CD4-positive, alpha-beta T cell treated with Interleukin-17A for 4 hours (primary cell): ENCODE data around the gene GP5.
A peak's percentile ranks its signal among the peaks of the same experiment; 100 is the strongest.

ENCODE experiments used
- DNase-seq: peaks from one replicate; pipeline ENCODE4 v3.0.0-alpha.2; 2020; ENCODE audit warnings: mixed read lengths

GP5 gene

DNA sequence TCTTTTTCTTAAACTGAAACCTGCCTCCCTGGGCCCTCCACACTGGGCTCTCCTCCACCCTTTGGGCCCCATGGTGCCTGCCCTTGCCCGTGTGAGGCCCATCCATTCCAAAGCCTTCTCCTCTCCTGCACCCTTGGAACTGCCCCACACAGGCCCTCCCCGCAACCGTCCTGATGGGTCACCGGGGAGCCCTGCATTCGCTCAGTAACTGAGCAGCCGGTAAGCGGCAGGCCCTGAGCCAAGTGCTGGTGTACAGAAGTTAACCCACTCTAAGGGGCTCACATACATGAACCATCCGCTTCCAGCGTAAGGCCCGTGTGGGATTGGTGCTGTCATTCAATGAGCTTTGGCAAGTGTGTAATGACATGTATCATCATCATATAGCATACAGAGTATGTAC, 24.1 kb downstream of the GP5 start:
- no peak for DNase-seq

DNA sequence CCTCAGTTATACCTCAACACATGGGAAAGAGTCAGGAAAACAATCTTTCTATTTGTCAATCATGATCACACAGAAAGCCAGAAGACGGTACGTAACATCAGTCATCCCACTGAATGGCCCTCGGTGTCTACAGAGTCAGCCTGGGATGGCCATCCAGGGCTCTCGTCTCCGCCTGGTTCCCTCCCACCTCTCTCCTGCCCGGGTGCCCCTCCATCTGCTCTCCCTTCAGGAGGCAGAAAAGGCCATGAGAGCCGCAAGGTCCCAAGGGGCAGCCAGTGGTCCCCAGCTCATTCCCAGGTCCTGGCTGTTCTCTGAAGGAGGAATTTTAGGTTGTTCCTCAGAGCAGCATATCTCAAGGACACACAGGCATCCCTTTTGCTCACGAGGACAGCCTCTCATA, 25.2 kb downstream of the GP5 start:
- no peak for DNase-seq

DNA sequence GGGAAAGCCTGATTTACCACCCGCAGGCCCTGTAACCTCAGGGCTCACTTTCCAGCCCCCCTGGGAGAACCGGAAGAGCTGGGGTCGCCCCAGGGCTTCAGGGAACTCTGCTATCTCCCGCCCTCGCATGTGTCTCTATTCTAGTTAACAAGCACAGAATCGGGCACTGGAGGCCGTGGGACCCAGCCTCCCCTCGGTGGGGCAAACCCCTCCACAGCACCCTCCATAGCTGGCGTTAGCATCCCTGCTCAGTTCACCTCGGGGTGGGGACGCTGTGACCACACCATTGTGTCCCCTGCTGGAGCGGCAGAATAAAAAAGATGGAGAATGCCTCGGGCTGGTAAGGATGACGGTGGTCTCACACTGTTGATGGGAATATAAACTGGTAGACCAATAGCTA, 26.0 kb downstream of the GP5 start:
- DNase-seq, result no peak

DNA sequence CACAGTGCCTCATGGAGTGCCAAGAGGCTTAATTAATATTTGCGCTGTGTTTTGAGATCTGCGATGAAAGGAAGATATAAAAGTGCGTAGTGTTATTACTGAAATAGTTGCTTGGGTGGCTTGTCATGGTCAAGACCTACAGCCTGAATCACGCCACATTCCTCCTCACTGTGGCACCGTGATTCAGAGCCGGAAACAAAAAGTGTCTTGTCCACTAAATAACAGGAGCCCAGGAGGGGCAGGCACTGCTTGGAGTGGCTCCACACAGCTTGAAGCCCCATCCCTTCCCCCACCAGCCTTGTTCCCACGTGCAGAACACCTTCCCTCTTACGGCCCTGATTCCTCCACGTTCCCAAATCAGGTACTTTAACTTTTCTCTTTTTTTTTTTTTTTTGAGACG, 28.3 kb downstream of the GP5 start:
- no peak for DNase-seq

DNA sequence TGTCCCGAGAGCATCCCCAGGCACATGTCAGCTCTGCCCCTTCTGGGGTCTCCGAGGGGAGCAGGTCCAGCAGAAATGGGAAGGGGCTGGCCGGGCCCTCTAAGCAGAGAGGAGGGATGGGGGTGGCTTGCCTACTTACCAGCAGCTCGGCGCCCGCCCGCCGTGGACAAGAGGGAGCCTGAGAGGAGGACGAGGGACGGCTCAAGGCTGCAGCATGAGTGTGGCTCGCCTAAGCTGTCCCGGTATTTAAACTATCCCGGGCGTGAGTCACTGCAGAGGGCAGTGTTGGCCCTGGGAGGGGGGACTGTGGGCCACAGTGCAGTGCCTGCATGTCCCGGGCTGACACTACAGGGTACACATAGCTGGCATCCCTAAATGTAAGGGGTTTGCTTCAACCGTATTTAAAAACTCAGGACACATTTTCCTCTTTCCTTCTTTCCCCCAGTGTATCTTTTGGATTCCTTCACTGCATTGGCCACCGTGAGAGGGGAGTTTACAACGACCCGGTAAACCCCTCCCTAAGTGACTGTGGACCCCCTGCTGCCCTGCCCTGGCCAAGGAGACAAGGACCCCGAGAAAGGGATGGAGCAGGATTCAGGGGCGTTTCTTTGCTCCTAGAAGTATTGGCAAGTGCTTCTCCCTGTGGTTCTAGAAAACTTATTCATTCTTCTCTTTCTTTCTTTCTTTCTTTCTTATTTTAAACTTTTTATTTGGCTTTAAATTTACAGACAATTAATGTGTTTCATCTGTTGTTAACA, 29.4 kb downstream of the GP5 start, which contains the start of gene LRRC15:
Gene LRRC15, minus strand, starts transcription at position 222 of the 758 bp plus-strand sequence. CDS start 8,700 bp downstream, outside the sequence.
- DNase-seq, result peak; percentile 13

DNA sequence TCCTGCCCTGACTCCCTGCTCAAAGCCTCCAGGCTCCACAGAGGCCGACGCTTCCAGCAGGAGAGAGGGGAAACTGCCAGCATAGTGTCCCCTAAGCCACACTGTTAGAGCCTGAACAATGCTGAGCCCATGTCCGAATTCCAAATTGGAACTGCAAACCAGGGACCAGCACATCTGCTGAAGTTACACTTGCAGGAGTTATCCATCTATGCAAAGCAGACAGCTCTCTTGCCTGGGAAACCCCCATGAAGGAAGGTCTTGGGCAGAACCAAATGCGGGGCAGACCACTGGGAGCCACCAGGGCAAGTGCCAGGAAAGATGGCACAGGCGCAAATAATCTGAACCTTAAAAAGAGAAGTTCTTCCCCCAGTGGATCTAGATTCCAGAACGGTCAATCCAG, 30.1 kb downstream of the GP5 start:
- DNase-seq, result no peak

DNA sequence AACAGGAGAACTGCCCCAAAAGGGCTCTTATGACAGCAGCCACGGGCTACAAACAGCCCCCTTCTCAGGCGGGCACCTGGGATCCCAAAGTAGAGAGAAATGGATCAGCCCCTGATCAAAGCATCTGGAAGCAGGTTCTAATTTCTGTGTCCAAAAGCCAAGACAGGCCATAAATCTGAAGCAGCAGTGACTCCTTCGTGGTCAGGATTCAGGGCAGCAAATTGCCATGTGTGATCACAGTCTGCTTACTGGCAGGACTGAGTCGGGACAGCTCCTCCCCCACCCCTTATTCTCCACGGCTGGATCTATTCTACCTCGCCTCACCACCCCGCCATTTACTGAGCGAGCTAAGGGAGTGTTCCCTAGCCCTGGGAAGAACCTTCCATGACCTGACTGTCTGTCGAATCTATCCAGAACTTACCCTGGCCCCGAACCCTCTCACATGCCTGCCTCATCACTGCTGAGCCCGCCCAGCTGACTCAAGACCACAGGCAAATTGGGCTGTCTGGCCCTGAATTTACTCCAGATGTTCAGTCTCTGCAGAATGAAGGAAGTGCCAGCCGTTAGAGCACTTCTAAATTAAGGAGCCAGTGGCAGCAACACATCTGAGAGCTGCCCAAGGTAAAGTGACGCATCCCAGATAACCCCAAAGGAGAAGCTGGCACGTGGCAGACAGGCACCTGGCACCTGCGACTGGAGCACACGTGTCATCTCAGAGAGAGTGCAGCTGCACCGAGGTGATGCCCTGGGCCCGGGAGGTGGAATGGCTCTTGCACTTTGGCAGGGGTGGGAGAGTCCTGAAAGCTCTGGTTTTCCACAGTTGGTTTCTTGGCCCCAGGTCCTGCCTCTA, 30.8 kb downstream of the GP5 start:
- no peak for DNase-seq

DNA sequence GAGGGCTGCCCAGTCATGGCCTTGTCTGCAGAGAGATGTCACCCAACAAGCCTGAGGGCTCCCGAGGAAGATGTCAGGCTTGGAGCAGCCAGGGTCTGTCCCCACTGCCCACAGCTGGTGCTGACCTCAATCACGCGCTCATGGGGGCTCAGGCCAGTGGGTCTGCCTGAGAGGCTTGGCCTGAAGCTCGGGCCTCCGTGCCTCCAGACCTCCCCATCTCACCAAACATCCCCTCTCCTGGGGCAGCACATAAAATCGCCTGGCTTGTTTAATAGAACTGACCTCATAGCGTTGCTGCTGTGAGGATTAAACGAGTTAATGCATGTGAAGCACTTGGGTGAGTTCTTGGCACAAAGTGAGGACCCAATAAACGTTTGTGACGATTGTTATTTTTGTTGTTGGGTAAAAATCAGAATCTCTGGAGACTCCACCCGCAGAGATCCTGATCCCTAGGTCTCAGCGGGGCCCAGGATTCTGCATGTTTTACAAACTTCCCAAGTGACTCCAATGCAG, 33.0 kb downstream of the GP5 start:
- DNase-seq, result no peak

DNA sequence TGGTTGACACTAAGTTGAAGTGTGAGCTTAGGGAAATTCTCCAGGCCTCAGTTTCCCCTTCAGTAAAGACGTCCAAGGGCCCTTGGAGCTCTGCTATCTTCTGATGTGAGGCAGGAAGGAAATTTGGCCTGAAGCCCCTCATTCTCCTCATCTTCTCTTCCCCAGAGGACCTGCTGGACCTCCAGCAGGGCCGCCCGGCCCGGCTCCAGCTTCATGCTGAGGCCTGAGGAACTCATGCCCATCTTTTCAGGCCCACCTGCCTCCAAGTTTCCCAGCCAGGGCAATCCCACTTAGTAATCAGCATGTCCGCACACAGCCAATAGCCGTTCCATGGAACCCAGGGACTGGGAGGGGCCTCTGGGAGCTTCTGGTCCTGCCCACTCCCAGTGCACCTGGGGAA, 33.5 kb downstream of the GP5 start:
- no peak for DNase-seq

DNA sequence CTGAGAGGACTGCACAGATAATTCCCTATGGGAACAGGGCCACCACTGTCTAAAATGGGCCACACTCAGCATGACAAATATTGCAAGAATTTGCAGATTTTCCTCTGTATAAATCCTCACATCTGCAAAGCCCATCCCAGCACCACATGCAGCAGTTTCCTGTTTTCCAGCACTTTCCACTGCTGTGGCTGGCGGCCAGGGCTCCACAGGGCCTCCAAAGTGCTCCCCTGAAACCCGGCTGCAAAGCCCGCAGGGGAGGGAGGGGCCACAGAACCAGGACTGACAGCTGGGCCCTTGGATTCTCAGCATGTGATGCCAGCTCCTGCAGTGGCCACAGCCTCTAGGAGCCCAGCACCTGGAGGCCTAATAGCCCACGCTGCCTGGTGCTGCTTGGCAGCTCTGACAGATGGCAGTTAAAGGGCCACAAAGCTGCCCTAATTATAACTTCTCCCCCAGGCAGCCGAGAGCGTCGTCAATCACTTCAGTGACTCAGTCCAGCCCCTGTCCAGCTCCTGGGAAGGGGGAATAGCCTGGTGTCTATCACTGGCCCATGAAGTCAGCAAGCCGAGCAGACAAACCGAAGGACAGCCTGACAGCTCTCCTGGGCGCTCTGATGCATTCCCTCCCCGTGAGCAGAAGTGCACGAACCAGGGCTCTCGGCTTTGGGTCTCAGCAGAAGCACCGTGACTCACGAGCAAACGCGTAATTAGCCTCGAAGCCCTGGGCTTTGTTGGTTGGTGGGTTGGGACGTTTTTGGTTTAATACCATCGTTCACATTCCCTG, 34.2 kb downstream of the GP5 start:
- DNase-seq, result no peak

DNA sequence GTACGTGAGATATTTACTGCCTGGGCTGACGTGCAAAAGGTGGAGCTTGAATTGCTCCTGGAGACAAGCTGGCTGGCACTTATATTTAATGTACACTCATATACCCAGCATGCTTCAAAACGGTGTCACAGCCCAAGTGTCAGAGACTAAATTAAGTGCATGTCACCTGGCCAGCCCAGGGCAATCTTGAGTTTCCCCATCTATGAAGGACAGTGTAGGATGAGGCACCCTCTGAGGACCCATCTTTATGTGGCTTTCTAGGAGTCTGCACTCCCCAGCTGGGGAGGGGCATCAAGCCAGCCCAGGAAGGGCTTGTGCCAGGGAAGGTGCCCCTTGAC, 34.8 kb downstream of the GP5 start:
- DNase-seq, result no peak

DNA sequence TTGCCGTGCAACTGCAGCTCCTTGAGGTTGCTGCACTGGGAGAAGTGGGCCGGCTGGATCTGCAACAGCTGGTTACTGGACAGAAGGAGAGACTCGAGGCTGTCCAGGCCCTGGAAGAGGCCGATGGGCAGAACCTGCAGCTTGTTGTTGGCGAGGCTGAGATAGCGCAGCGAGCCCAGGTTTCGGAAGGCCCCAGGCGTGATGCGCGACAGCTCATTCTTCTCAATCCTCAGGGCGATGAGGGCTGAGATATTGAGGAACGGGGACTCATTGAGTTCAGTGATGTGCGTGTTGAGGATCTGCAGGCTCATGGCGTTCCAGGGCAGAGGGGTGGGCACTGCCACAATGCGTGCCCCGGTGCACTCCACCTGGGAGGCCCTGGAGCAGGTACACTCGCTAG, 38.5 kb downstream of the GP5 start:
- DNase-seq, result no peak

DNA sequence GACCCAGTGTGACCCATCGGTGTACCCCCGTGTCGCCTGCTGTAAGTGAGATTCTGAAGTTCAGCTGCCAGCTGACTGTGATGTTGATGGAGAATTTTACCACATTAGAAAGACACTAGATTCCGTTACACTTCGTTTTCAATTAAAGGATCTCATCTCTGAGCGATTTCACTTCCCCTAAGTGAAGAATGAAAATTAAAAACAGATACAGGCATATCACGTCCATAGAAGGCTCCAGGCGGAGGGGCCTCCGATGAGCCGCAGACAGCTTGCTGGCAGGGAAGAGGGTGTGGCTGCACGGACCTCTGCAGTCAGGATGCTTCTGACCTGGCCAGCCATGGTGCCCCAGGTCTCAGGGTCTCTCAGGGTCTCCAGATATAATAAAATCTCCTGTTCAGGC, 41.4 kb downstream of the GP5 start:
- no peak for DNase-seq

DNA sequence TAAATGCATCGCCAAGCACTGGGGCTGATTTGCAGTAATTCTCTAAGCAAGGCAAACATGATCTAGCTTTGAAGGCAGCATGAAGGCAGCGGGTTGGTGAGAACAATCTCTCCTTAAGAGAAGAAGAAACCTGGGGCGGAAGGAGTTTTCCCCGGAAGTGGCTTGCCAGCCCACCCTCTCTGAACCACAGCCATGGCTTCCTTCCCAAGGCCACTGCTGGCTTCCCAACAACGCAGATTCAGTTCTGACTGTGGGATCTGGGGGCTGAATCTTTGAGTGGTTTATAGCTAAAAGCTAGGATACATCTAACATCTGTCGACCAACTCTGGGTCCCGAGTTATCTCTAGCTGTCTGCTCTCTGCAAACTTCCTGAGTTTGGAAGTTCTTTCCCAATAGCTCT, 43.7 kb downstream of the GP5 start:
- DNase-seq, result no peak

DNA sequence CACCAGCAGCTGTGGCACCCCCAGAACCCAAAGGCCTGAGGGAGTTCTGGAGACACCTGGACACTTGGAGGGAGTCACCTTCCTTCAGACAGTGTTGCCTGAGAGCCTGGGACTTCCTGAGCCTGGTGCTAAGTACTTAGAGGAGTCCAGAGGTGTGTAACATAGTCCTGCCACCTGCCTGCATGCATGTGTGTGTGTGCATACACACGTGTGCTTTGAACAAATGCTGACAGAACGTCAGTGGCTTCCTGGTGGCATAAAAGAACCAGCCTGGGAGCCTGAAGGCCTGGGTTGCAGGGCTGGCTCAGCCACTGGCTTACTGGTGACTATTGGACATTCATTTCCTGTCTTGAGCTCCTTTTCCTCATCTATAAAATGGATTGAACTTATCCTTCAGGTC, 44.8 kb downstream of the GP5 start:
- no peak for DNase-seq

DNA sequence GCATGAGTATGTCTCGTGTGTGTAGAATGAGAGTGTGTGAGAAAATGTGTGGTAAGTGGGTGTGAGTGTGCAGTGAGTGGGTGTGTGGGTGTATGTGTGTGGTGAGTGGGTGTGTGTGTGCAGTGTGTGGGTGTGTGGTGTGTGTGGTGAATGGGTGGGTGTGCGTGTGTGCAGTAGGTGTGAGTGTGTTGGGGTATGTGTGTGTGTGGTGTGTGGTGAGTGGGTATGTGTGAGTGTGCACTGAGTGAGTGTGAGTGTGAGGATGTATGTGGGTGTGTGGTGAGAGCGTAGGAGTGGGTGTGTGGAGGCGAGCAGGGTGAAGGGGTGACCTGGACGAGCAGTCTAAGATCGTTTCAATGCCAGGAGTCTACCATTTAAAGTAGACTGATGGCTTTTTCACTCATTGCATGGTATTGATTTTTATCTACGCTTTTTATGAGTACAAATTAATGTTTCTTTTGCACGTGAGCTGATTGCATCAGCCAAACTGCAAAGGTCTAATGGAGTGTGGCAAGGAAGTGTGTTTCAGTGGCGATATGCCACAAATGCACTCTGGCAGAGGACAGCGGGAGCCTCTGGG, 46.3 kb downstream of the GP5 start:
- no peak for DNase-seq

DNA sequence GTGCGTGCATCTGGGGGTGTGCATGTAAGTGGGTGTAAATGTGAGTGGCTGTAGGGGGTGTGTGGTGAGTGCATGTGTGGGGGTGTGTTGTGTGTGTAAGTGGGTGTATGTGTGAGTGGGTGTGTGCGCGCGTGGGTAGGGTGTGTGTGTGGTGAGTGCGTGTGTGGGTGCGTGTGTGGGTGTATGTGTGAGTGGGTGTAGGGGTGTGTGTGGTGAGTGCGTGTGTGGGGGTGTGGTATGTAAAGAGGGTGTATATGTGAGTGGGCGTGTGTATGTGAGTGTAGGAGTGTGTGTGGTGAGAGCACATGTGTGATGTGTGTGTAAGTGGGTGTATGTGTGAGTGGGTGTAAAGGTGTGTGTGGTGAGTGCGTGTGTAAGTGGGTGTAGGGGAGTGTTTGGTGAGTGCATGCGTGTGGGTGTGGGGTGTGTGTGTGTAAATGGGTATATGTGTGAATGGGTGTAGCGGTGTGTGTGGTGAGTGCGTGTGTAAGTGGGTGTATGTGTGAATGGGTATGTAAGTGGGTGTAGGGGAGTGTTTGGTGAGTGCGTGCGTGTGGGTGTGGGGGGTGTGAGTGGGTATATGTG, 47.0 kb downstream of the GP5 start:
- DNase-seq, result no peak

DNA sequence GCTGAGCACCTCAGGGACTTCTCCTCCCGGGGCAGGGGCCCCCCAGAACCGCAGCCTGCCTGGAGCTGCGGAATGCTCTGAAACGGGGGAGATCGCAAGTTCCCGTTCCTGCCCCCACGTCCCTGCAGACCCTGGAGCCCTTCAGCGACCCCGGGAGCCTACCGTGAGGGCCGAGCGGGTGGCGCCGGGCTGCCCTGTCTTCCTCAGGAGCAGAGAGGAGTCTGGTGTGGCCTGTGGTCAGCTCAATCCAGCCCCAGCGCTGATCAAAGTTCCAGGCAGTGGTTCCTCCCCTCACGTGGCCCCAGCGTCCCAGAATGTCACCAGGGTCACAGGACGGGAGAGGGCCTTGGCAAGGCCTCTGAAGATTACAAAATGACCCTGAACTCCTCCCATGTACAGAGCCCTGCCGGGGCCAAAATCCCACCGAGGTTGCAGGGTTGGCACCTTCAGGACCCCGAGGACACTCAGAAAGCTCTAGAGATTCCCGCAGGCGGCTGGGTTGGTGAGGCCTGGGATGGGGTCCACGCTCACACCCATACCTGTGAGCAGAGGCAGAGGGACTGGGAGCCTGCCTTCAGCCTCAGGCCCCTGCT, 47.9 kb downstream of the GP5 start, which contains the start of gene CPN2:
Gene CPN2, minus strand, starts transcription at position 249 of the 593 bp plus-strand sequence. CDS start 8,626 bp downstream, outside the sequence.
- no peak for DNase-seq

DNA sequence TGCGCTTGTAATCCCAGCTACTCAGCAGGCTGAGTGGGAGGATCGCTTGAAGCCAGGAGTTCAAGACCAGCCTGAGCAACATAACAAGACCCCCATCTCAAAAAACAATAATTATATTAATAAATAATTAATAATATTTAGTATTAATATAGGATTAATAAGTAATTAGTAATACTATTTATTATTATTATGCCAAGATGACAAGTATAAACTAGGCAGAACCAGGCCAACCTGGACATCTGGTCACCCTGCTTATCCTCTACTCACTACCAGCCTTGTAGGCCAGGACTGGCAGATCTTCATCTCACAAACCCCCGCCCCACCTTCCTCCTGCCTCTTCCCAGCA, 48.4 kb downstream of the GP5 start:
- DNase-seq, result no peak

DNA sequence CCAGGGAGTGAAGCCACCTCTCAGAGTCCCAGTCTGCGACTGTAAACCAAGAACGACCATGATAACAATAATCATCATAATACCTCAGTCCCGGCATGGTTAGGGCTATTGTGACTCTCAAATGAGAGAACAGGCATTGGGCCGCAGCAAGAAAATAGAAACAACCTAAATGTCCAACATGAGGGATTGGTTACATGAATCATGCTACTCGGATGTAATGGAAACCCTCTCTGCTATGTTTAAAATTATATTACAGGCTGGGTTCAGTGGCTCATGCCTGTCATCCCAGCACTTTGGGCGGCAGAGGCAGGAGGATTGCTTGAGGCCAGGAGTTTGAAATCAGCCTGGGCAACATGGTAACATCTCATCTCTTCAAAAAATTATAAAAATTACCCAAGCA, 50.7 kb downstream of the GP5 start:
- DNase-seq, result no peak

DNA sequence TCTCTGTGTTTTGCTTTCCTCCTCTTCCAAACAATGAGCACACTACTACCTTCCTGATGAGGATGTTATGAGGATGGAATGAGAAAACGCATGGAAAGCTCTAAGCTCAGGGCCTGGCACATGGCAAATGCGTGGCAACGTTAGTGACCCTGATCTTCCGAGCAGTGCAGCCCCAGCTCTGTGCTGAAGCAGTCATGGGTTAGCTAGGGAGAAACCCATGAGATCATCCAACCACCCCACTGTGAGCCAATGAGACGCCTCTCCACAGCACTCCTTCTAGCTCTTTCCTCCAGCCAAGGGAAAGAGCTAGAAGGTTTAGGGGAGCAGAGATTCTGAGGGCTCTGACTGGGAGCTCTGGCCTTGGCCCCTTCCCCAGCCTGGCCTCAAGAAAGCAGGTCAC, 52.4 kb downstream of the GP5 start:
- no peak for DNase-seq

DNA sequence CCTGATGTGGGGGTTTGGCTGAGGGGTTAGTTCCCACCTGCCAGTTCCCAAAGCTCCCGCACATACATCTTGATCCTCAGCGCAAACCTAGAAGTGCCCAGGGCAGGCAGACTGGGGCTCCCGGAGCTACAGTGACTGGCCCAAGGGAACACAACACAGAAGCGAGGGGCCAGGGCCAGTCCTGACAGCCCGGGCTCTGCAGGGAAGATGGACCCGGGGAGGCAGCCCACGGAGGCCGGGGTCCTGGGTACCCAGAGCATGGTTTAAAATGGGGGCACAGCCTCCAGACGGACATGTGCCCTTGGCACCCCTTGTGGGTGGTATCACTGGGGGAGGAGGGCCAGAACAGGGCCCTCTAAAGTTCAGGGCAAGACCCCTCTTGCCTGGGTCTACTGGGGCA, 53.0 kb downstream of the GP5 start:
- no peak for DNase-seq
